ENCODE data around the gene DOHH. TPM values are rescaled to one million over a fixed set of nuclear protein-coding genes. Genes with fewer than 3 reads are reported as not detected.

DOHH gene
- total and polyA plus RNA-seq, 8 donors = 0.45 to 21.7 (median 13.6) TPM; not detected in 1

DNA sequence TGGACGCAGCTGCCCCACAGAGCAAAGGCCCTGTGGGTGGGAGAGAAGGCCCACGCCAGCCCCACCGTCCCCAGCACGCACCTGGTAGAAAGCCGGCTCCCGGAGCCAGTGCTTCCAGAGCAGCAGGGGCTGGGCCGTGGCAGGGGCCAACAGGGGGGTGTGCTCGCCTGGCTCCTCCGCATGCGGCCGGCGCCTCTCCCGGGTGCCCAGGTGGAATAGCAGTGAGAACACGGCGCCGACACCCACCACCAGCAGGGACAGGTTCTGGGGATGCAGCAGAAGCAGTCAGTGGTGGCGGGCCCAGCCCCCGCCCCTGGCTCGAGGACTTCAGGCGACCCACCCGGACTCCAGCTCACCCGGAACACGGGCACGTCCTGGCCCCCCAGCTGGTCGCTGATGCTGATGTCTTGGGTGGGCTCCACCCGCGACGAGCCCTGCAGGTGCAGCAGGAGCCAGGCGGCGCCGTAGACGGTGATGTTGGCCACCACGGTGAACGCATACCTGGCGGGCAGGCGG lies 47.4 kb upstream of the DOHH start:
- no peak for DNase-seq
- no peaks in the 10 kb centered on the region for H3K9me3 ChIP-seq
- H3K4me1 ChIP-seq = peaks cover 8 to 40% (median 20%) of the 10 kb centered on the region in 4 donors
- no peak for TF ChIP-seq POLR2AphosphoS5 (IDR thresholded peaks at IDR 0.05)
- TF ChIP-seq, protein P1, sequence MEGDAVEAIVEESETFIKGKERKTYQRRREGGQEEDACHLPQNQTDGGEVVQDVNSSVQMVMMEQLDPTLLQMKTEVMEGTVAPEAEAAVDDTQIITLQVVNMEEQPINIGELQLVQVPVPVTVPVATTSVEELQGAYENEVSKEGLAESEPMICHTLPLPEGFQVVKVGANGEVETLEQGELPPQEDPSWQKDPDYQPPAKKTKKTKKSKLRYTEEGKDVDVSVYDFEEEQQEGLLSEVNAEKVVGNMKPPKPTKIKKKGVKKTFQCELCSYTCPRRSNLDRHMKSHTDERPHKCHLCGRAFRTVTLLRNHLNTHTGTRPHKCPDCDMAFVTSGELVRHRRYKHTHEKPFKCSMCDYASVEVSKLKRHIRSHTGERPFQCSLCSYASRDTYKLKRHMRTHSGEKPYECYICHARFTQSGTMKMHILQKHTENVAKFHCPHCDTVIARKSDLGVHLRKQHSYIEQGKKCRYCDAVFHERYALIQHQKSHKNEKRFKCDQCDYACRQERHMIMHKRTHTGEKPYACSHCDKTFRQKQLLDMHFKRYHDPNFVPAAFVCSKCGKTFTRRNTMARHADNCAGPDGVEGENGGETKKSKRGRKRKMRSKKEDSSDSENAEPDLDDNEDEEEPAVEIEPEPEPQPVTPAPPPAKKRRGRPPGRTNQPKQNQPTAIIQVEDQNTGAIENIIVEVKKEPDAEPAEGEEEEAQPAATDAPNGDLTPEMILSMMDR (IDR thresholded peaks at IDR 0.05) = no peak
- TF ChIP-seq EP300 (IDR thresholded peaks at IDR 0.05) = no peak
- TF ChIP-seq POLR2A (IDR thresholded peaks at IDR 0.05) = no peak
- 88 to 100% (median 90%) methylated on average over 1 to 36 of the region's 36 CpGs for WGBS, 5 donors
- H3K27me3 ChIP-seq = no peaks in the 10 kb centered on the region
- H3K36me3 ChIP-seq = peaks cover 8 to 70% (median 62%) of the 10 kb centered on the region in 4 donors
- no peak overlapping the region for H3K27ac ChIP-seq
- H3K4me3 ChIP-seq = no peak overlapping the region
- intact Hi-C loops (cut with DNase I; ENCODE audit: low total_unique reads) = loop anchor here (10.0 kb wide), 1 partner anchor 67 kb away; no protein-coding TSS in a partner anchor

DNA sequence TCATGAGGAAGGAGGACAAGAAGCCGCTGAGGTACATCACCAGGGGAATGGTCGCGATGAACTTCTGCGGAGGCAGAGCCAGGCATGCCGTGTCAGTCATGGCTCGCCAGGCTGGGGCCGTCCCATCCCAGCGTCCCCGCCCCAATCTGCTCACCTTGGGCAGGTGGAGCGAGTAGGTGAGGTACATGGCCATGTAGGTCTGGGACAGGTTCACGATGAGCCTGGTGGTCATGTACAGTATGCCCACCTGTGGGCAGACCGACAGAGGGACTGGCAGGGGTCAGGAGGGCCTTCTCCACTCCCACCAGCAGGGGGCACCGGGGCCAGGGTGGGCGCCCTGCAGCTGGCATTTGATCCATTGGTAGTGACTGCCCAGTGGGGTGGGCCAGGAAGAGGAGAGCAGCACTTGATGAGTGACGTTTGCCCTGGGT lies 46.8 kb upstream of the DOHH start:
- DNase-seq = peak in 1 of 2 donors; percentile 9
- H3K27ac ChIP-seq = no peak overlapping the region
- H3K4me1 ChIP-seq = peaks cover 8 to 36% (median 21%) of the 10 kb centered on the region in 4 donors
- intact Hi-C loops (cut with DNase I; ENCODE audit: low total_unique reads) = loop anchor here (10.0 kb wide), 1 partner anchor 67 kb away; no protein-coding TSS in a partner anchor
- H3K9me3 ChIP-seq = no peaks in the 10 kb centered on the region
- WGBS, 5 donors = 84 to 95% (median 89%) methylated on average over 5 to 15 of the region's 15 CpGs
- peaks cover 8 to 70% (median 62%) of the 10 kb centered on the region in 4 donors for H3K36me3 ChIP-seq
- H3K4me3 ChIP-seq = no peak overlapping the region
- no peak for TF ChIP-seq POLR2A (IDR thresholded peaks at IDR 0.05)
- TF ChIP-seq, protein P1 (IDR thresholded peaks at IDR 0.05) = peak in 3 of 7 experiments; percentile 7 to 38 (median 35)
- no peaks in the 10 kb centered on the region for H3K27me3 ChIP-seq

DNA sequence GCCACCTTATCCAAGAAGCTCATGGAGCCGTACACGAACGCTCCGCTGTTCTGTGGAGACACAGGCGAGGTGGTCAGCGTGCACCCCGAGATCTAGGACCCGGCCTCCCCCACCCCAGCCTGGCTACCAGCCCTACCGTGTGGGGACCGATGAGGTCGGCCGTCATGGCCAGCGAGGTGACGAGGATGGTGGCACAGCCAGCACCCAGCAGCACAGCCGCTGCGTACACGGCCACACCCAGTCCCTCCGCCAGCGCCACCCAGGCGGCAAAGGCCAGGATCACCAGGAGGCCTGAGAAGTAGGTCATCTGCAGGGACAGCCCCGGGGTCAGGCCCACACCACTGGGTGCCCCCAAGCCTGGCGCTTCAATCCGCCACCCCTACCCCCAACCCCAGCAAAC lies 45.6 kb upstream of the DOHH start:
- Histone ChIP-seq H3K9me3 (no peaks in the 10 kb centered on the region), H3K27me3 (no peaks in the 10 kb centered on the region), H3K4me1 (peaks cover 8 to 36% (median 21%) of the 10 kb centered on the region in 4 donors), H3K4me3 (no peak overlapping the region), H3K36me3 (peaks cover 8 to 69% (median 61%) of the 10 kb centered on the region in 4 donors), H3K27ac (no peak overlapping the region)
- TF ChIP-seq POLR2AphosphoS5 (IDR thresholded peaks at IDR 0.05) (no peak), EP300 (IDR thresholded peaks at IDR 0.05) (no peak), POLR2A (IDR thresholded peaks at IDR 0.05) (no peak)
- TF ChIP-seq, protein P1 (IDR thresholded peaks at IDR 0.05) = no peak
- WGBS, 5 donors = 65 to 87% (median 79%) methylated on average over 21 to 23 of the region's 23 CpGs
- intact Hi-C loops (cut with DNase I; ENCODE audit: low total_unique reads) = loop anchor here (10.0 kb wide), 1 partner anchor 69 kb away; no protein-coding TSS in a partner anchor
- DNase-seq = peak; percentile 2 to 45

DNA sequence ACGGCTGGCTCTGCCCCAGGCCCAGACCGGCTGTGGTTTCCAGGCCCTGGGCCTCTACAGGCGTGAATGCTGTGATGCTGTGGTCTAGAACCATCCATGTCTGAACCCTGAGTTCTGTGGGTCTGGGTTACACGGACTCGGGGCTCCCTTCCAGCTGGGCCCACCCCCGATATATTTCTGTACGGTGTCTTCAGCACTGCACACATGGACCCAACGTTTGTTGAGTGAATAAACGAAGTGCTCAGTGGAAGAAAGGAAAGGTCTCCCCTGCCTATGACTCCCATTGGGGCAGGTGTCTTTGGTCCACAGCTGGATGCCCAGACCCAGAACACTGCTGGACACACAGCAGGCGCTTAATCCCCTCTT lies 45.2 kb upstream of the DOHH start:
- WGBS, 5 donors = 64 to 80% (median 72%) methylated on average over 10 of the region's 10 CpGs
- intact Hi-C loops (cut with DNase I; ENCODE audit: low total_unique reads) = loop anchor here (10.0 kb wide), 1 partner anchor 69 kb away; no protein-coding TSS in a partner anchor
- peaks cover 8 to 64% (median 57%) of the 10 kb centered on the region in 4 donors for H3K36me3 ChIP-seq

More for the DNA sequence above, 45.2 kb upstream of the DOHH start:
- no peaks in the 10 kb centered on the region for H3K27me3 ChIP-seq
- H3K27ac ChIP-seq = no peak overlapping the region
- peaks cover 8 to 36% (median 21%) of the 10 kb centered on the region in 4 donors for H3K4me1 ChIP-seq
- H3K9me3 ChIP-seq = no peaks in the 10 kb centered on the region
- no peak overlapping the region for H3K4me3 ChIP-seq
- DNase-seq = no peak
- TF ChIP-seq POLR2AphosphoS5 (IDR thresholded peaks at IDR 0.05) (no peak), POLR2A (IDR thresholded peaks at IDR 0.05) (no peak), EP300 (IDR thresholded peaks at IDR 0.05) (no peak)
- TF ChIP-seq, protein P1 (IDR thresholded peaks at IDR 0.05) = no peak

All from stomach (tissue), 9 donors.